K562 (cell line): Measurements from ENCODE around the gene RREB1. TPM values are rescaled to one million over a fixed set of nuclear protein-coding genes. Genes with fewer than 3 reads are reported as not detected.

ENCODE experiments used
- CEBPB ChIP-seq: fragments of 450-650 bp; IDR thresholded peaks from 2 replicates; pipeline ENCODE4 v1.6.1; 2016; ENCODE audit warnings: missing genetic modification characterization, missing compliant biosample characterization
- MEIS2 ChIP-seq: fragments of 450-650 bp; IDR thresholded peaks from 2 replicates; pipeline ENCODE4 v1.6.1; 2014; ENCODE audit warnings: mild to moderate bottlenecking; ENCODE audit not compliant: partially characterized antibody
- MTF1 ChIP-seq: fragments of 250-450 bp; sonication (Bioruptor Pico); IDR thresholded peaks from 2 replicates; pipeline ENCODE4 v1.9.0; 2021; ENCODE audit warnings: moderate library complexity, mild to moderate bottlenecking, inconsistent platforms, borderline replicate concordance
- NR2C2 ChIP-seq, 2 experiments: fragments of 200-800 bp in 1 of 2; sonication (Bioruptor generic) in 1 of 2; sonication (generic) in 1 of 2; formaldehyde crosslinking in 1 of 2; IDR thresholded peaks; 2 replicates each; pipeline versions ENCODE4 v1.6.1 to v1.8.0; 2016 to 2022; ENCODE audit warnings: mild to moderate bottlenecking in 1 of 2, missing compliant biosample characterization in 1 of 2, missing genetic modification characterization in 1 of 2, missing genetic modification reagents in 1 of 2
- PHTF2 ChIP-seq: fragments of 250-450 bp; sonication (Bioruptor Pico); IDR thresholded peaks from 2 replicates; pipeline ENCODE4 v1.5.0; 2021; ENCODE audit warnings: mild to moderate bottlenecking
- ZNF324 ChIP-seq: fragments of 250-450 bp; sonication (Bioruptor Pico); IDR thresholded peaks from 2 replicates; pipeline ENCODE4 v1.4.0; 2020; ENCODE audit warnings: mild to moderate bottlenecking
- ZNF561 ChIP-seq: fragments of 450-650 bp; formaldehyde crosslinking; conservative IDR thresholded peaks from 2 replicates; pipeline ENCODE4 v1.4.0; 2020; ENCODE audit warnings: mild to moderate bottlenecking, moderate library complexity
- polyA plus RNA-seq, 8 experiments: library from polyadenylated mRNA; depleted of rRNA in 4 of 8; stranded (reverse) in 5 of 8; unstranded in 3 of 8; fragments of >200 nt; fragmentation: Nextera tagmentation in 2 of 8; fragmentation: Illumina TruSeq in 1 of 8; extraction: Ambion mirVana in 2 of 8; extraction: Trizol in 1 of 8; gene quantifications; 2 replicates each; pipeline versions ENCODE4 v1.2.1 to v1.2.3, GENCODE V29; 2011 to 2014; ENCODE audit warnings: inconsistent platforms in 1 of 8, missing spikeins in 1 of 8
- total RNA-seq, 7 experiments: library from RNA; depleted of rRNA in 6 of 7; stranded (reverse); fragments of >200 nt in 6 of 7; fragmentation: Illumina TruSeq in 2 of 7; extraction: Trizol in 2 of 7; gene quantifications; 2 replicates each; pipeline versions ENCODE4 v1.2.1 to v1.2.3, GENCODE V29; 2011 to 2021; ENCODE audit warnings: low replicate concordance in 1 of 7
- TF ChIP-seq, protein P1 (sequence below): sonication (generic); formaldehyde crosslinking; IDR thresholded peaks from 2 replicates; pipeline ENCODE4 v1.8.0; 2022; ENCODE audit warnings: mild to moderate bottlenecking, missing genetic modification reagents
- TF ChIP-seq, protein P2 (sequence below): fragments of 450-650 bp; formaldehyde crosslinking; IDR thresholded peaks from 2 replicates; pipeline ENCODE4 v1.4.0; 2022; ENCODE audit warnings: mild to moderate bottlenecking, moderate library complexity
- TF ChIP-seq, protein P3 (sequence below): fragments of 250-450 bp; sonication (Bioruptor Pico); IDR thresholded peaks from 2 replicates; pipeline ENCODE4 v1.4.0; 2020; ENCODE audit warnings: borderline replicate concordance
- TF ChIP-seq, protein P4 (sequence below), 2 experiments: fragments of 450-650 bp; formaldehyde crosslinking in 1 of 2; IDR thresholded peaks; 2 replicates each; pipeline versions ENCODE4 v1.4.0 to v1.6.1; 2014 to 2020; ENCODE audit warnings: mild to moderate bottlenecking in 2 of 2, borderline replicate concordance in 1 of 2, low read depth in 1 of 2
- TF ChIP-seq, protein P5 (sequence below): fragments of 250-450 bp; sonication (Bioruptor Pico); IDR thresholded peaks from 2 replicates; pipeline ENCODE4 v1.5.0; 2020; ENCODE audit warnings: mild to moderate bottlenecking

The RREB1 gene
- total and polyA plus RNA-seq, 9 of the 15 experiments (the other 6 are each of a cell fraction or from before 2014, with no cell fraction given) = 3.3 to 64.2 (median 19.3) TPM

DNA sequence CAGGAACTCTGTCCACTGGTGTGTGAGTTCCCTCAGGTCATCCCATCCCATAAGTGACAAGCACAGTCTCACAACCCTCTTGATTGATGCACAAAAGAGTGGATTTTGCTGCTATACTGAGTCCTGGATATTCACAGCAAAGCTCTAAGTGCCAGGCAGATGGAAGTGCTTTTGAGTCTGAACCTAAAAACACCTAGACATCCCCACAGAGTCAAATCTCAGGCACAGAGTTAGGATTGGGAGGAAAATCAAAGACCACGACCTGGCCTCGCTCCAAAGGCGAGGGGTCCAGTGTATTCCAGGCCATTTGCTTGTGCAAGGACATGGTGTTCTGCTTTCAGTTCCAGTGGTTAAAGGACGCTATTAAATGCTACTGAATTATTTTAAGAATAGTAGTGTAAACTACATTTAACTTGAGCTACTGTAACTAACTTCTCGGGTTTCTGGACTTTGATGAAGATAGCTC is 56.8 kb downstream of the RREB1 start (continued):
- TF ChIP-seq, protein P1, sequence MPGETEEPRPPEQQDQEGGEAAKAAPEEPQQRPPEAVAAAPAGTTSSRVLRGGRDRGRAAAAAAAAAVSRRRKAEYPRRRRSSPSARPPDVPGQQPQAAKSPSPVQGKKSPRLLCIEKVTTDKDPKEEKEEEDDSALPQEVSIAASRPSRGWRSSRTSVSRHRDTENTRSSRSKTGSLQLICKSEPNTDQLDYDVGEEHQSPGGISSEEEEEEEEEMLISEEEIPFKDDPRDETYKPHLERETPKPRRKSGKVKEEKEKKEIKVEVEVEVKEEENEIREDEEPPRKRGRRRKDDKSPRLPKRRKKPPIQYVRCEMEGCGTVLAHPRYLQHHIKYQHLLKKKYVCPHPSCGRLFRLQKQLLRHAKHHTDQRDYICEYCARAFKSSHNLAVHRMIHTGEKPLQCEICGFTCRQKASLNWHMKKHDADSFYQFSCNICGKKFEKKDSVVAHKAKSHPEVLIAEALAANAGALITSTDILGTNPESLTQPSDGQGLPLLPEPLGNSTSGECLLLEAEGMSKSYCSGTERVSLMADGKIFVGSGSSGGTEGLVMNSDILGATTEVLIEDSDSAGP = peak; percentile 46; the same call in 1 of the 2 replicates
- peak; percentile 51; the same call in 1 of the 2 replicates for TF ChIP-seq ZNF324 (CRISPR knock-in tag)
- TF ChIP-seq PHTF2 (CRISPR knock-in tag) = peak; percentile 50; the same call in 1 of the 2 replicates
- TF ChIP-seq, protein P2, sequence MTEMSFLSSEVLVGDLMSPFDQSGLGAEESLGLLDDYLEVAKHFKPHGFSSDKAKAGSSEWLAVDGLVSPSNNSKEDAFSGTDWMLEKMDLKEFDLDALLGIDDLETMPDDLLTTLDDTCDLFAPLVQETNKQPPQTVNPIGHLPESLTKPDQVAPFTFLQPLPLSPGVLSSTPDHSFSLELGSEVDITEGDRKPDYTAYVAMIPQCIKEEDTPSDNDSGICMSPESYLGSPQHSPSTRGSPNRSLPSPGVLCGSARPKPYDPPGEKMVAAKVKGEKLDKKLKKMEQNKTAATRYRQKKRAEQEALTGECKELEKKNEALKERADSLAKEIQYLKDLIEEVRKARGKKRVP (CRISPR knock-in tag) = 0 out of 2 replicates have a peak, but pooled peaks have one; percentile 3
- no peak for TF ChIP-seq CEBPB (tag)
- TF ChIP-seq, protein P3, sequence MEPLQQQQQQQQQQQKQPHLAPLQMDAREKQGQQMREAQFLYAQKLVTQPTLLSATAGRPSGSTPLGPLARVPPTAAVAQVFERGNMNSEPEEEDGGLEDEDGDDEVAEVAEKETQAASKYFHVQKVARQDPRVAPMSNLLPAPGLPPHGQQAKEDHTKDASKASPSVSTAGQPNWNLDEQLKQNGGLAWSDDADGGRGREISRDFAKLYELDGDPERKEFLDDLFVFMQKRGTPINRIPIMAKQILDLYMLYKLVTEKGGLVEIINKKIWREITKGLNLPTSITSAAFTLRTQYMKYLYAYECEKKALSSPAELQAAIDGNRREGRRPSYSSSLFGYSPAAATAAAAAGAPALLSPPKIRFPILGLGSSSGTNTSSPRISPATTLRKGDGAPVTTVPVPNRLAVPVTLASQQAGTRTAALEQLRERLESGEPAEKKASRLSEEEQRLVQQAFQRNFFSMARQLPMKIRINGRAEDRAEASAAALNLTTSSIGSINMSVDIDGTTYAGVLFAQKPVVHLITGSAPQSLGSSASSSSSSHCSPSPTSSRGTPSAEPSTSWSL (CRISPR knock-in tag) = 0 out of 2 replicates have a peak, but pooled peaks have one; percentile 83
- 0 out of 2 replicates have a peak, but pooled peaks have one; percentile 51 for TF ChIP-seq ZNF561
- peak; percentile 10; the same call in 1 of the 2 replicates for TF ChIP-seq MTF1 (CRISPR knock-in tag)
- TF ChIP-seq MEIS2 = no peak
- TF ChIP-seq, protein P4, sequence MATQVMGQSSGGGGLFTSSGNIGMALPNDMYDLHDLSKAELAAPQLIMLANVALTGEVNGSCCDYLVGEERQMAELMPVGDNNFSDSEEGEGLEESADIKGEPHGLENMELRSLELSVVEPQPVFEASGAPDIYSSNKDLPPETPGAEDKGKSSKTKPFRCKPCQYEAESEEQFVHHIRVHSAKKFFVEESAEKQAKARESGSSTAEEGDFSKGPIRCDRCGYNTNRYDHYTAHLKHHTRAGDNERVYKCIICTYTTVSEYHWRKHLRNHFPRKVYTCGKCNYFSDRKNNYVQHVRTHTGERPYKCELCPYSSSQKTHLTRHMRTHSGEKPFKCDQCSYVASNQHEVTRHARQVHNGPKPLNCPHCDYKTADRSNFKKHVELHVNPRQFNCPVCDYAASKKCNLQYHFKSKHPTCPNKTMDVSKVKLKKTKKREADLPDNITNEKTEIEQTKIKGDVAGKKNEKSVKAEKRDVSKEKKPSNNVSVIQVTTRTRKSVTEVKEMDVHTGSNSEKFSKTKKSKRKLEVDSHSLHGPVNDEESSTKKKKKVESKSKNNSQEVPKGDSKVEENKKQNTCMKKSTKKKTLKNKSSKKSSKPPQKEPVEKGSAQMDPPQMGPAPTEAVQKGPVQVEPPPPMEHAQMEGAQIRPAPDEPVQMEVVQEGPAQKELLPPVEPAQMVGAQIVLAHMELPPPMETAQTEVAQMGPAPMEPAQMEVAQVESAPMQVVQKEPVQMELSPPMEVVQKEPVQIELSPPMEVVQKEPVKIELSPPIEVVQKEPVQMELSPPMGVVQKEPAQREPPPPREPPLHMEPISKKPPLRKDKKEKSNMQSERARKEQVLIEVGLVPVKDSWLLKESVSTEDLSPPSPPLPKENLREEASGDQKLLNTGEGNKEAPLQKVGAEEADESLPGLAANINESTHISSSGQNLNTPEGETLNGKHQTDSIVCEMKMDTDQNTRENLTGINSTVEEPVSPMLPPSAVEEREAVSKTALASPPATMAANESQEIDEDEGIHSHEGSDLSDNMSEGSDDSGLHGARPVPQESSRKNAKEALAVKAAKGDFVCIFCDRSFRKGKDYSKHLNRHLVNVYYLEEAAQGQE (IDR thresholded peaks at IDR 0.05; ENCODE audit: borderline replicate concordance) = no peak
- TF ChIP-seq, protein P4 (CRISPR knock-in tag; IDR thresholded peaks at IDR 0.05; ENCODE audit: low read depth) = 0 out of 2 replicates have a peak, but pooled peaks have one; percentile 17
- TF ChIP-seq, protein P5, sequence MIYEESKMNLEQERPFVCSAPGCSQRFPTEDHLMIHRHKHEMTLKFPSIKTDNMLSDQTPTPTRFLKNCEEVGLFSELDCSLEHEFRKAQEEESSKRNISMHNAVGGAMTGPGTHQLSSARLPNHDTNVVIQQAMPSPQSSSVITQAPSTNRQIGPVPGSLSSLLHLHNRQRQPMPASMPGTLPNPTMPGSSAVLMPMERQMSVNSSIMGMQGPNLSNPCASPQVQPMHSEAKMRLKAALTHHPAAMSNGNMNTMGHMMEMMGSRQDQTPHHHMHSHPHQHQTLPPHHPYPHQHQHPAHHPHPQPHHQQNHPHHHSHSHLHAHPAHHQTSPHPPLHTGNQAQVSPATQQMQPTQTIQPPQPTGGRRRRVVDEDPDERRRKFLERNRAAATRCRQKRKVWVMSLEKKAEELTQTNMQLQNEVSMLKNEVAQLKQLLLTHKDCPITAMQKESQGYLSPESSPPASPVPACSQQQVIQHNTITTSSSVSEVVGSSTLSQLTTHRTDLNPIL (CRISPR knock-in tag) = peak; percentile 29; the same call in 1 of the 2 replicates
- 0 out of 2 replicates have a peak, but pooled peaks have one; percentile 56 for TF ChIP-seq NR2C2 (CRISPR knock-in tag; IDR thresholded peaks at IDR 0.05)
- no peak for TF ChIP-seq NR2C2 (tag; IDR thresholded peaks at IDR 0.05)
